HG03175 (cell line): Measurements from ENCODE around the gene BCLAF1.
"Not testable (repeated sequence)": the region's sequence is repeated elsewhere in the genome, so short reads cannot be mapped to it uniquely, and the experiment has no call there.

Experiments
- ATAC-seq: cut with Tn5 transposase; IDR thresholded peaks from one replicate; pipeline ENCODE4 v1.9.1; 2021; ENCODE audit warnings: mild to moderate bottlenecking, moderate library complexity; ENCODE audit not compliant: unreplicated experiment

Gene BCLAF1

DNA sequence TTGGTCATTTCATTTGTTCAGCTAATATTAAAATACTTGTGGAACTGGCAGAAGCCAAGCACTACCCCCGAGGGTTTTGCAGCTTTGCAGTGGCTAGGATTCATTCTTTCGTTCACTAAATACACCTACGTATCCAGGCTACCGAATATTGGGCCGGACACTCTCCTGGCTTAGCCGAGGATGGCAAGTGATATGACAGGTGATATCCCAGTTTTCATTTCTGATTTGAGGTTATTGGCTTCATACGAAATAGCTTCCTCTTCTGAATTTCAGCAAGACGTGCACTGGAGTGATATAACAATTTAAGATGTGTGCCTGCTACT lies 39.0 kb downstream of the BCLAF1 start:
- no peak for ATAC-seq

DNA sequence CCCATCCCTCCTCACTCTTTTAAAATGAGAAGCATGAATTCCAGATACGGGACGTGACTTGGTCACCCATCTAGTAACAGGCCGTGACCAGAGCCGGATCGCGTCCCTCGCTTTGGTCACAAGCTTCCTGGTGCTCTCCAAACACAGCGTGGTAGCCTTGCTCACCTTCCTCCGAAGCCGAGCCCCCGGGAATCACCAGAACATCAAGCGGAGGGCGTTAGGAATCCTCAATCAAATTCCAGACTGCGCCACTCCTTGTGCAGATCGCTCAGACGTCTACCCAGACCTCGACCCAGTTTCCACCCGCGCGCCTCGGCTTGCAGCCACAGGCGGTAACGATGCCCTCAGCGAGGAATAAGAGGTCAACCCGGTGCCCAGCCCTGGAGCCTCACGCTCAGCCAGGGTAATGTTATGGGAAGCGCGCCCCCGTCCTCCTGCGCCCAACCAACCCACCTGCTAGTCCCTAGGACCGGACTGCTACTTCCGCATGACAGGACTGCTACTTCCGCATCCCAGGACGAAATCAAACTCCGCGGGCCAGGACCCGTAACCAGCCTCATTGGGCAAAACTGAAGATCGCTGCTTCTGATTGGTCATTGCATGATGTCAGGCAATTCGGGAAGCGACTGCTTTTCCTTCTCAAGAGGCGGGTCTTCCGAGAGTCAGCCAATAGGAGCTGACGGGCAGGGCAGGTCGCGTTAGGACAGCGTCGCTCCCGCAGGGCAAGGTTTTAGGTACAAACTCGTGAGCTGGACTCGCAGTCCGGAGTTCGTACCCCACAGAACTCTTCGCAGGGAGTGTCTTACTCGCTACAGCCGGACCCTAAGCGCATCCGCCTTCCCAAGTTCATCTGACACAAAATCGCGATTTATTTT lies 39.6 kb downstream of the BCLAF1 start, which contains the start of gene MTFR2:
Gene MTFR2 (minus strand): TSS at position 501 of the 875 bp plus-strand sequence. CDS start 1,212 bp downstream, outside the sequence.
- ATAC-seq, result peak; percentile 95

DNA sequence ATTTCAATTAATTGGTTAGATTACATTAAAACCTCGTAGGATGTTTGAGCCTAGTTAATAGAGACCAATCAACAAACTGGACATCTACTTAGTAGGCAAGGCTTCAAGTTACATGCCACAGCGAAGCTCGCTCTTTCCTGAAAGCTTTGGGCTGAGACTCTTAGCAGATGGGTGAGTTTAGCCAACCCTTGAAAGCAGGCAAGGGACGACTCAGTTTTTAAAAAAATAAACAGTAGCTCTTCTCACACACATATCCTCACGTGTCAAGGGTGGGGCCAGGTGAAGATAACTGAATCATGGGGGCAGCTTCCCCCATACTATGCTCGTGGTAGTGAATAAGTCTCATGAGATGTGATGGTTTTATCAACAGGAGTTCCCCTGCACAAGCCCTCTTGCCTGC lies 40.3 kb downstream of the BCLAF1 start:
- no peak for ATAC-seq

DNA sequence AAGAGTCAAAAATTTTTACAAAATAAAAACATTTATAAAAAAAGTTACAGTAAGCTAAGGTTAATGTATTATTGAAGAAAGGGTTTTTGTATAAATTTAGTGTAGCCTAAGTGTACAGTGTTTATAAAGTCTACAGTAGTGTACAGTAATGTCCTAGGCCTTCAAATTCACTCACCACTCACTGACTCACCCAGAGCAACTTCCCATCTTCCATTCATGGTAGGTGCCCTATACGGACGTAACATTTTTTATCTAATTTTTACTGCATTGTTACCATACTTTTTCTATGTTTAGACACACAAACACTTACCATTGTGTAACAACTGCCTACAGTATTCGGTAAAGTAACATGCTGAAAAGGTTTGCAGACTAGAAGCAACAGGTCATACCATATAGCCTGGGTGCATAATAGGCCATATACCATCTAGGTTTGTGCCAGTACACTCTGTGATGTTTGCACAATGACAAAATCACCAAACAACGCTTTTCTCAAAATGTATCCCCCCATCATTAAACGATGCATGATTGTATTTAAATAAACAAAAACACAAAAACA lies 45.5 kb downstream of the BCLAF1 start:
- ATAC-seq, result no peak

DNA sequence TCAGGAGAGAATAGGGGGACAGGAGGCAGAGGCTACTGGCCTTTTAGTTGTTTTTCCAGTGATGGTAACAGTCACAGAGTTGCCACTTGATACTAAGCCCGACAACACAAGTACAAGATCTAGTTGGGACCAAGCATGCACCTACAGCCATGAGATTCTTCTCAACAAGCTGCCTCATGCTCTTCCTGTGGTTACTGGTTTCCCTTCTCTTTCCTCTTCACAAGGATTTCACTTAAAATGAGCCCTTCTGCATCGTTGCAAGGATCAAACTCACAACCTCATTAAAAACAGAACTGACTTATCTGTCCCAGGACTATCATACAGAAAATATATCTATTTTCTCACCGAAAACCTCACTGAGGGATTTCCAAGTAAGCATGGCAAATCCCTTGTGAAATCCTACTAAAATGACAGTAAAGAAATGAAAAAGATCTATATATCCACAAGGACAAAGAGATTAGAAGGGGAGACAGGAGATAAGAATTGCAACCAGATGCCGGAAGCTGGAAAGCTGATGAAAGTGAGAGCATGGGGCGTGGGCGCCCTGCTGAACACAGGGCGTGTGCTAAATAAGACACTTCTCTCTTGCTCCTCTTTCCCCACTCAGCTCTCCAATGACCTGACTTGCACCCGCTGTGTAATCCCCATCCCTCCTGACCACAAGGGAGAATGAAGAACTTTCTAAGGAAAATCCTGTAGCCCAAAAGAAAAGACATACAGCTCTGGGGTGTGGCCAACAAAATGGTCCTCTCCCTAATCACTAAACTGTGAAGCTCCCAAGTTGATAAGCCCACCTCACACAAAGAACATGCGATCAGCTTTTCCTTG lies 53.0 kb downstream of the BCLAF1 start:
- ATAC-seq, result no peak

DNA sequence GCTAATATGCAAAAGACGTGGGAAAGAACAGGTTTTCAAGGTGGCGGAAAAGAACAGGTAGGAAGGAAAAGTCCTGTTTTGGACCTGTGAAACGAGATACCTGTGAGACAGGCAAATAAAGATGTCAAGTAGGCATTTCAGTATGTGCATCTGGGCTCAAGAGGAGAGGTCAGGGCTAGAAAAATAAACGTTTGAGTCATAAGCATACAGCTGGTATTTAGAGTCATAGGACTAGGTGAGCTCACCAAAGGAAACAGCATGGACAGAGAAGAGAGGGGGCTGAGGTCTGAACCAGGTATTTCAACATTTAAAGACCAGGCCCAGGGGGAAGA lies 54.4 kb downstream of the BCLAF1 start:
- ATAC-seq, result no peak

DNA sequence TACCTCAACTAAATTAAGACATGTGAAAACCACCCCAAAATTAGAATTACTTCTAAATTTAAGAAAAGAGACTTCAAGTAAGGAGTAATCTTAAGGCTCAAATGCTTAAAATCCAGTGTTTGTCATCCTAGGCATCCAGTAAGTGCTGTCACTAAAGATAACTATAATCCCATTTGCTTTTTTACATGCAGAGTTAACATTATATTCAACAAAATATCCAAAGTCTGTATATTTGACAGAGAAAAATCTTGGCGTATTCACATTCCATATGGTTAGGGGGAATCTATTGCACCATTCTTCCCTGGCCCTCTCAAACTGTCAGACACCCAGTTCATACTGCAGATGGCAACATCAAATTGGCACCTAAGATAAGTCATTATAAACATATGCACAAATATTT lies 56.9 kb downstream of the BCLAF1 start:
- no peak for ATAC-seq

DNA sequence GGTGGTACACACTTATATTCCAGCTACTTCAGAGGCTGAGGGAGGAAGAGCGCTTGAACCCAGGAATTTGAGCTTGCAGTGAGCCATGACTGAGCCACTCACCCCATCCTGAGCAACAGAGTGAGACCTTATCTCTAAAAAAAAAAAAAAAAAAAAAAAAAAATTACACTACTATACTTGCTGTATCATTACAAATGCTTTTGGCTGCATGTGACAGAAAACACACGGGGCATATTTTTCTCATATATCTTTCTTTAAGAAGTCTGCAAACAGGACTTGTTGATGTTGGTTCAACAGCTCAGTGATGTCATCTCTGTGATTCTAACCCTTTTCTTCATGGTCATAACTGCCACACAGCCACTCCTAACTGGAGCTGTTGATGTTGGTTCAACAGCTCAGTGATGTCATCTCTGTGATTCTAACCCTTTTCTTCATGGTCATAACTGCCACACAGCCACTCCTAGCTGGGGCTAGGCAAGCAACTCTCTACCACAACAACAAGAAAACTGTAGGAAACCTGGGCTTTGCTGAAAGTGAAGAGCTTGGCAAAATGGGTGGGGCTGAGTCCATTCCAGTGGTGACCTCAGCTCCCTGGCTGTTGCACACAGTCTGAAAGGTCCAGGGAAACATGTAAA lies 59.3 kb downstream of the BCLAF1 start:
- ATAC-seq, result no peak

DNA sequence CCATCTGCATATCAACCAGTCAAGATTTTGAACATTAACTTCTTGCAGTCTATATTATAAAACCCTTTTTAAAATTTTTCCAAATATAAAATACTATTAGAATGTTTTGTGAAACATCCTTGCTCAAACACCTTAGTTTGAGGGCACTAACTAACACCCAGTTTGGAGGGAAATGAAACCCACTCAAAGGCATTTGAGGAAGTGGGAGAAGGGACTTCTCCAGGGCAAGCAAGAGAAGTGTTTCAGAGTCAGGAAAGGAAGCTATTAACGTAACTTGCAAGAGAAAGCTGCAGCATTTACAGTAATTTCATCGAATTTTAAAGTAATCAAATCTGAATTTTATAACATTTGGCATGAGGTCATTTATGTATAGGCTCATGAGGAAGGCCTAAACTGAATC lies 60.8 kb downstream of the BCLAF1 start:
- ATAC-seq, result no peak

DNA sequence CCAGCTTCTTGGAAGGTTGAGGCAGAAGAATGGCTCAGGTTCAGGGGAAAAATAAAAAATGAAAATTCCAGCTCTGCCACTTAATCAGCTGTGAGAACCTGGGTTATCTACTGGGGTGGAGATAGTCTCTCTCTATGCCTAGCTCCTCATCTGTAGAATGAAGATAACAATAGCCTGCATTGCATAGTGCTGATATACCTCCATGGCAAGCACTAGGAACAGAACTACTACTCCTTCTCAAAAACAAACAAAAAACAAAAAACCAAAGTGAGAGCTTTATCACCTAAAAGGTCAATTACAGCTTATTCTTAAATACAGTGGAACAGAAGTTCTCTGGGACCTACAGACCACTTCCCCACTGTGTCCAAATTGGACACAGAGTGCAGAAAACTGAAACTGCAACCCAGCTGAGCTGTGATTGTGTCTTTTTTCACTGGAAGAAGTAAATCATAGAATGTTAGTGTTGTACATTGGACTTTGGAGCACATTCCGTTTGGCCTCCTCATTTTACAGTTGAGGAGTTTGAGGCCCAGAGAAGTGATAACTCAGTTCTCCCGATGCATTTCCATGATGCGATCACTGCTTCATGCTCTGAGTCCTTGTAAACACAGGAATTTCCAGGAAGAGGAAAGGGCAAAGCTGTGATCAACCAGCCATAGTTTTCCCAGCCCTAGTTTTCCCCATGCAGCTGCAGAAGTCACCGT lies 62.8 kb downstream of the BCLAF1 start:
- peak; percentile 27 for ATAC-seq

DNA sequence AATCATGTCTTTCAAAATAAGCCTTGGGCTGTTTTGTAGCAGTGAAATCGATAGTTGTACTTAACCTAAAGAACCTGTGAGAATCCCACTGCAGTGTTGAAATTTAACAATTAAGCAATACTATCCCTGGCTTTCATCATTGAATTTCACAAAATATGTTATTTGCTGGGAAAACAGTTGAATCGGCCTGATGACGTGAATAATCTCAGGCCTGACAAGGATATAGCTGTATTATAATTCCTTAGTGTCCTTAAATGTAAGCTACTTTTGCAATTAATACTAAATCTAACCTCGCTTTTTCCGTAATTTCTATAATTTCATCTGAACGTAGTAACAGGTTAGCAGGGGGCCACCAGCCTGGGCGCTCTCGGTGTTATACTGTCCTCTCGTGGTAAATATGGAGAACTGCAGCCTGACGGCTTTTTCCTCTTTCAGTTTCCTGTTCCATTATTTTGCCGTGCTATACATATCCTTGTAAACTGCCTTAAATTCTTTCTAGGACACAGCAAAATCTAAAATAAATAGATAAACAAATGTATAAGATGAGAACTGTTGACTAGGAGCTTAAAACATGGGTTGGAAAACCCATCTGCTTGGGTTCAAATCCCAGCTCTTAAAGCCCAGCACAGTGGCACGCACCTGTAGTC lies 63.5 kb downstream of the BCLAF1 start:
- peak; percentile 85 for ATAC-seq

DNA sequence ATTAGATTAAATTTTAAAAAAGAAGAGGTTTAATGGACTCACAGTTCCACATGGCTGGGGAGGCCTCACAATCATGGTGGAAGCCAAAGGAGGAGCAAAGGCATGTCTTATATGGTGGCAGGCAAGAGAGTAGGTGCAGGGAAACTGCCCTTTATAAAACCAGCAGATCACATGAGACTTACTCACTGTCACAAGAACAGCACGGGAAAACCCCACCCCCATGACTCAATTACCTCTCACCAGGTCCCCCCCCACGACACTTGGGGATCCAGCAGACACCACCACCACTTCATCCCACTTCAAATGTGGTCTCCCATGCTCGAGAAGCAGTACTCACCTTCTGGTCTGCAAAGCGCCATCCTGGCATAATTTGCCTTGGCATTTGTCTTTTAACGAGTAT lies 64.2 kb downstream of the BCLAF1 start:
- ATAC-seq, result no peak

DNA sequence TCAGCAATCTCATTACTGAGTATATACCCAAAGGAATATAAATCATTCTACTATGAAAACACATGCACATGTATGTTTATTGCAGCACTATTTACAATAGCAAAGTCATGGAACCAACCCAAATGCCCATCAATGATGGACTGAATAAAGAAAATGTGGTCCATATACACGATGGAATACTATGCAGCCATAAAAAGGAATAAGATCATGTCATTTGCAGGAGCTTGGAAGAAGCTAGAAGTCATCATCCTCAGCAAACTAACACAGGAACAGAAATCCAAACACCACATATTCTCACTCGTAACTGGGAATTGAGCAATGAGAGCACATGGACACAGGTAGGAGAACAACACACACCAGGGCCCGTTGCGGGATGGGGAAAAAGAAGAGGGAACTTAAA lies 64.7 kb downstream of the BCLAF1 start:
- not testable (repeated sequence) for ATAC-seq

DNA sequence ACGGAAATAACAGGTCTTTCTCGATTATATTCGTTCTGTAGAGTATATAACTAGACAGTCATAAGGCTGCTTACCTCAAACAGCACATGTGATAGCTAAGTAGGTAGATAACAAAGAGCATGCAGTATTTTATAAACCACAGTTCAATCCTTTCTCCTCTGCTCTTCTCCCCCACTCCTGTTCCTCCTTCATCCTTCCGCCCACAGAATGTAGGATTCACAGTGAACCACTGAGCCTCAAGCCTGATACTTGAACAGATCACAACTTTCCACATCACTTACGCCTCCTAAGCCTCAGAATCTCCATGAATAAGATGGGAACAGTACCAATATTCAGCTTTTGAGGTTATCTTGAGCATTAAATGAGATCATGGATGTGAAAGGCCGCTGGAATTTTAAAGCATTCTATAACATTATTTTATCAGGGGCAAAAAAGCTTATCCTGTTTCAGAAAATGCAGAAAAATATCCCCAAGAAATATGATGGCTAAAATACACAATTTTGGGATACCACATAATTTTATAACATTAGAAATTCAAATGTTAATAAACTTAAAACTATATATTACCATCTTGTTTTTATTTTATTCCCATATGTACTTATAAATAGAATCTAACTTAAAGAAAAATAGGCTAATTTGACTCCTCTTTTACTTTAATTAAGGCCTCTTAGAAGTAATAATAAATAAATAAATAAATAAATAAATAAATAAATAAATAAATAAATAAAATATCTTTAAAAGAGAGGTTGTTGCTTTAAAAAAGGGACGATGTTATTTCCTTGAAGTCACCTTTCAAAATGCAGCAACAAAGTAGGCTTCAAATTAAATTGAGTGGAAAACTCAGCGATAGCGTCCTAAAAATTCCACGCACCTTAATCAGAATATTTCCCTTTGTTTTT lies 72.9 kb downstream of the BCLAF1 start:
- ATAC-seq, result no peak

DNA sequence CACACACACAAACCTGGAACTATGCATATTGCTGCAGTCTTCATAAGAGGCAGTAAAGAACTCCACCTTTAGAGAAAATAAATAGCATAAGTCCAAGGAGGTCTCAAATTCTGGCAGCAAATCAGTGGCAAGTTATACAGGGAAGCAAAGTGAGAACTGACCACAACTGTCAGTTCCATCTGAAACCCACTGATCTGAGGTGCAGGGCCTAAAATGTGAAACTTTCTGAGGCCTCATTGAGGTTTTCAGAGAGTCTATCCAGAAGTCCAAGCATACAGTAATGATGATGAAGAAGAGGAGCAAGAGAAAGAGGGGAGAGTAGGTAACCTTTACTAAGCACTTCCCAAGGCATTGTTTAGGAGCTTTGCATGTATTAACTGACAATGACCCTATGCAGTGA lies 75.8 kb downstream of the BCLAF1 start:
- ATAC-seq, result no peak

DNA sequence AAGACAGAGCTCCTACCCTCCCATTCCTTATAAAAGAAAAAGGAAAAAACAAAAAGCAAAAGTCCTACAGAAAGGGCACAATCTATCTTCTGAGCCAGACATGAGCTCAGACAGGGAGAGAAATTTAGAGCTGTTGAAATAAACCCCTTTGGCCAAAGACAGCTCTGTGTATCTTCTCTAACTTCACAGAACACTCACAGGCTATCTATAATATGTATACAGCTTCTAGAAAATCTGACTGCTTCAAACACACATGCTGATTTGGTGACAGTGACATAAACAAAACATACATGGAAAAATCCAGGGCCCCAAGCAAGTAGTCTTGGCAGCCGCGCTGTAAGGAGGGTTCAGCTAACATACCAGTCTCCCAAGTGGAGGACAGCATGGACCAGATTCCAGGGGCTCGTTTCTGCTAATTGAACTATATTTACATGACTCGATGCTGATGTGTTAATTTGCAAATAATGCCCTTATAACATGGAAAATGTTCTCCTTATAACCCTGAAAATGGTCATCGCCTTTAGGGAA lies 76.6 kb downstream of the BCLAF1 start:
- no peak for ATAC-seq

DNA sequence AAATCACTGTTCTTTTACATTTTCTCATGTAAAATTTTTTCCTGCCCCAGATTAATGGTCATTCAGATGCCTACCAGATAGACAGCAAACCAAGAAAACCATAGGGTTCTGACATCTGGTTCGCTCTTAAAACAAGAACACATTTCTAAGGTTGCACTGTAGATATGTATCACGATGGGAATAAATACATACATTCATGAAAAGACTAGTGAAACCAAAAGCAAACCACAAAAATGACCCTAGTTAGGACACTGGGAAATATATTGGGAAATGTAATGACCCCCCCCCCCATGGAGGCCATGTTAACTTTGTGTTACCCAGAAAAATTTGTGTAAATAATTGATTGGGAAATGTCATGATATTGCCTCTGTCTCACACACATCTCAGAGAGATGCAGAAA lies 77.0 kb downstream of the BCLAF1 start:
- no peak for ATAC-seq

DNA sequence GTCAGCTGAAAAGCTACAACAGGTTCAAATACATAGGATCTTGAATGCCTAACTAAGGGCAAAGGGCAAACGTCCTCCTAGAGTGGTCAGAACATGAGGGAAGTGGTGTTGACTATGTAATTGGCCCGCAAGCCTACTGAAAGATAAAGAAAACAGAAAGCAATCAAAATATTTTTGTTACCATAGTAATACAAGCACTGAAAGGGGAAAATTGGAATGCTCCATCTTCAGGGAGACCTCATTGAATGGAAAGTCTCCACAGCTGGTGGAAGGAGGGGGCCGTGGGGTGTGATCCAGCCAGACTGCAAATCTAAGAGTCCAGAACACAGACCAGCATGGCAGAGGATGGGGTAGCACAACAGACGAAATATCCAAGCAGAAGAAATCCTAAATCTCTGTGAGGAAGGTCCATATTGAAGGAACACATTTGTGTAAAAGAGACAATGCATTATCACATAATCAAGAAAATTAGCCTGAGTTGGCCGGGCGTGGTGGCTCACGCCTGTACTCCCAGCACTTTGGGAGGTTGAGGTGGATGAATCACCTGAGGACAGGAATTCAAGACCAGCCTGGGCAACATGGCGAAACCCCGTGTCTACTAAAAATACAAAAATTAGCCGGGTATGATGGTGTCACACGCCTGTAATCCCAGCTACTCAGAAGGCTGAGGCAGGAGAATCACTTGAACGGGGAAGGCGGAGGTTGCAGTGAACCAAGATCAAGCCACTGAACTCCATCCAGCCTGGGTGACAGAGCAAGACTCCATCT lies 79.1 kb downstream of the BCLAF1 start:
- no peak for ATAC-seq
